Measurements from ENCODE around the gene AP1S3.

AP1S3 gene

DNA sequence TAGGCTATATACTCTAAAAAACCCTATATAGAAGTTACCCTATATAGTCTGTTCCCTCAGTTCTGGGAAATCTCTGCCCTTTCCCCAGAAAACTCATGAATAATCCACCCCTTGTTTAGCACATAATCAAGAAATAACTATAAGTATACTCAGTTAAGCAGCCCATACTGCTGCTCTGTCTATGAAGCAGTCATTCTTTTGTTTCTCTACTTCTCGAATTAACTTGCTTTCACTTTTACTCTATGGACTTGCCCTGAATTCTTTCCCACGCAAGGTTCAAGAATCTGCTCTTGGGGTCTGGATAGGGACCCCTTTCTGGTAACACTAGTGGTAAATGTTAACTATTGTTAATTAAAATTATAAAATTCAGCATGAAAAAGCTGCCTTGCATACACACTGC is 17.4 kb upstream of the AP1S3 start:
- no peak overlapping the region for H3K18ac ChIP-seq (ENCODE audit: low read depth in 1 of 2, low read length in 2 of 2)
- no peak overlapping the region for H3K4me3 ChIP-seq (ENCODE audit: insufficient read depth in 1 of 2, low read depth in 1 of 2, low read length in 2 of 2)
- H2BK12ac ChIP-seq (ENCODE audit: low read length in 2 of 2) = no peak overlapping the region
- no peak overlapping the region for H3K14ac ChIP-seq (ENCODE audit: low read length in 2 of 2)
- no peak overlapping the region for H2AFZ ChIP-seq (ENCODE audit: low read depth, low read length)
- no peak overlapping the region for H3K4me2 ChIP-seq (ENCODE audit: low read length, poor library complexity, severe bottlenecking)
- no peak overlapping the region for H3K4ac ChIP-seq (ENCODE audit: low read depth in 1 of 2, low read length in 2 of 2)
- no peak overlapping the region for H2BK5ac ChIP-seq (ENCODE audit: low read depth, low read length, poor library complexity, severe bottlenecking)
- WGBS = 20% methylated on average over 1 of the region's 2 CpGs
- H3K9me3 ChIP-seq (ENCODE audit: control insufficient read depth, low read length) = no peaks in the 10 kb centered on the region
- H3K9ac ChIP-seq (ENCODE audit: low read length) = no peak overlapping the region
- no peaks in the 10 kb centered on the region for H3K79me1 ChIP-seq (replicated peaks; ENCODE audit: low read length, poor library complexity, severe bottlenecking)
- no peak for DNase-seq
- H2BK15ac ChIP-seq (ENCODE audit: low read depth, poor library complexity, severe bottlenecking) = no peak overlapping the region
- no peak overlapping the region for H4K8ac ChIP-seq (ENCODE audit: low read length)
- no peak overlapping the region for H3K27ac ChIP-seq (ENCODE audit: low read length, poor library complexity, severe bottlenecking)
- H3K27me3 ChIP-seq (ENCODE audit: control insufficient read depth in 1 of 2, insufficient read depth in 1 of 2, low read length in 2 of 2) = no peaks in the 10 kb centered on the region
- H3K4me1 ChIP-seq (ENCODE audit: control insufficient read depth, insufficient read depth, low read depth, low read length) = no peaks in the 10 kb centered on the region
- H3K23ac ChIP-seq (ENCODE audit: low read length in 2 of 2) = no peak overlapping the region
- no peak overlapping the region for H4K91ac ChIP-seq (ENCODE audit: low read length)
- peaks cover 7 to 35% of the 10 kb centered on the region in 2 experiments for H3K36me3 ChIP-seq (ENCODE audit: control insufficient read depth in 1 of 2, insufficient read depth in 2 of 2, low read depth in 1 of 2, low read length in 2 of 2)
- no peak overlapping the region for H2AK5ac ChIP-seq (ENCODE audit: low read length, severe bottlenecking)
- no peak overlapping the region for H2BK120ac ChIP-seq (ENCODE audit: low read depth, low read length)

DNA sequence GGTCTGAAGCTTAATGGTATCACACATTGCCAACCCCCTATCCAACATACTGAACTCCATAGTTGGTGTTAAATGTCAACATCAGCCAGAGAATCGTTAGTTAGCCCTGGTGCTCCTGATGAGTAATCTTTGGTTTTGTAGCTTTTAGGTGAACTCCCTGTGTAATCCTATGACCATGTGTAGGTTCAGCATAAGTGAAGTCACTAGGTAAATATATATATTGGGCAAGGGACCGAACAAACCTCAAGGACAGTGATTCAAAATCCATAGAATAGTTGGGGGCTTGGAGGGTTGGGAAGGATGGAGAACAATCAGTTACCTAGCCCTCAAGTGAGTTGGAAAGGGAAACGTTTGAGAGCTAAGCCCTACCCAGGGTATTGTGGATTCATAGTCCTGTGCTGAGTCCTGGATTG is 16.0 kb upstream of the AP1S3 start:
- no peak for DNase-seq
- Histone ChIP-seq H3K4me3 (ENCODE audit: insufficient read depth in 1 of 2, low read depth in 1 of 2, low read length in 2 of 2) (no peak overlapping the region), H2BK120ac (ENCODE audit: low read depth, low read length) (no peak overlapping the region), H4K91ac (ENCODE audit: low read length) (no peak overlapping the region), H3K4me1 (ENCODE audit: control insufficient read depth, insufficient read depth, low read depth, low read length) (no peaks in the 10 kb centered on the region), H3K36me3 (ENCODE audit: control insufficient read depth in 1 of 2, insufficient read depth in 2 of 2, low read depth in 1 of 2, low read length in 2 of 2) (peaks cover 10 to 45% of the 10 kb centered on the region in 2 experiments), H3K27ac (ENCODE audit: low read length, poor library complexity, severe bottlenecking) (no peak overlapping the region), H2BK12ac (ENCODE audit: low read length in 2 of 2) (no peak overlapping the region), H3K23ac (ENCODE audit: low read length in 2 of 2) (no peak overlapping the region), H3K27me3 (ENCODE audit: control insufficient read depth in 1 of 2, insufficient read depth in 1 of 2, low read length in 2 of 2) (no peaks in the 10 kb centered on the region), H3K14ac (ENCODE audit: low read length in 2 of 2) (no peak overlapping the region), H3K9ac (ENCODE audit: low read length) (no peak overlapping the region), H3K79me1 (replicated peaks; ENCODE audit: low read length, poor library complexity, severe bottlenecking) (no peaks in the 10 kb centered on the region), H3K18ac (ENCODE audit: low read depth in 1 of 2, low read length in 2 of 2) (no peak overlapping the region), H3K4ac (ENCODE audit: low read depth in 1 of 2, low read length in 2 of 2) (no peak overlapping the region), H3K4me2 (ENCODE audit: low read length, poor library complexity, severe bottlenecking) (no peak overlapping the region), H3K9me3 (ENCODE audit: control insufficient read depth, low read length) (no peaks in the 10 kb centered on the region), H2BK15ac (ENCODE audit: low read depth, poor library complexity, severe bottlenecking) (no peak overlapping the region), H2AK5ac (ENCODE audit: low read length, severe bottlenecking) (no peak overlapping the region), H4K8ac (ENCODE audit: low read length) (no peak overlapping the region), H2BK5ac (ENCODE audit: low read depth, low read length, poor library complexity, severe bottlenecking) (no peak overlapping the region), H2AFZ (ENCODE audit: low read depth, low read length) (no peak overlapping the region)
- 90% methylated on average over 3 of the region's 3 CpGs for WGBS

DNA sequence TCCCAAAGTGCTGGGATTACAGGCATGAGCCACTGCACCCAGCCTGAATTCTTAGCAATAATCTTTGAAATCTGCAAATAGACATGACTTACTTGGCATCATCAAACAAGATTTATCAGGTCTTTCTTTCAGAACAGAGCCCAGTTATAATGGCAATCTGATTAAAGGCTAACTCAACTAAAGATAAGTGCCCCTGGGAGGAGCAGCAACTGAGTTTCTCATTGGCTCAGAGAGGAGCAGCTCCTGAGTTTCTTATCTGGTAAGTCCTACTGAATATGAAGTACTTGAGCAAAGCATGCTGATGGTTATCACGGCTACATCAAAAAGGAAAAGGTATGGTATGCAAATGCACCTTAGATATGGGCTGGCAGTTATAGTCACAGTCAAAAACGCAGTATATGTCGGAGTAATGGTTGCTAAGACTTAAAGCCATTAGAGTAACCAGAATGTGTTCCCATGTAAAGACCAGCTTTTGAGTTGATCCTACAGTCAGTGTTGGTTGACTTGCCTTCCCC is 15.0 kb upstream of the AP1S3 start:
- peaks cover 12 to 50% of the 10 kb centered on the region in 2 experiments for H3K36me3 ChIP-seq (ENCODE audit: control insufficient read depth in 1 of 2, insufficient read depth in 2 of 2, low read depth in 1 of 2, low read length in 2 of 2)
- H2AFZ ChIP-seq (ENCODE audit: low read depth, low read length) = no peak overlapping the region
- H3K4me3 ChIP-seq (ENCODE audit: insufficient read depth in 1 of 2, low read depth in 1 of 2, low read length in 2 of 2) = no peak overlapping the region
- no peak overlapping the region for H3K27ac ChIP-seq (ENCODE audit: low read length, poor library complexity, severe bottlenecking)
- H3K27me3 ChIP-seq (ENCODE audit: control insufficient read depth in 1 of 2, insufficient read depth in 1 of 2, low read length in 2 of 2) = no peaks in the 10 kb centered on the region
- no peak overlapping the region for H2BK15ac ChIP-seq (ENCODE audit: low read depth, poor library complexity, severe bottlenecking)
- no peaks in the 10 kb centered on the region for H3K79me1 ChIP-seq (replicated peaks; ENCODE audit: low read length, poor library complexity, severe bottlenecking)
- H3K18ac ChIP-seq (ENCODE audit: low read depth in 1 of 2, low read length in 2 of 2) = no peak overlapping the region
- DNase-seq = no peak
- H2BK12ac ChIP-seq (ENCODE audit: low read length in 2 of 2) = no peak overlapping the region
- no peaks in the 10 kb centered on the region for H3K9me3 ChIP-seq (ENCODE audit: control insufficient read depth, low read length)
- H3K9ac ChIP-seq (ENCODE audit: low read length) = no peak overlapping the region
- no peak overlapping the region for H2AK5ac ChIP-seq (ENCODE audit: low read length, severe bottlenecking)
- WGBS = 95% methylated on average over 3 of the region's 3 CpGs
- H2BK120ac ChIP-seq (ENCODE audit: low read depth, low read length) = no peak overlapping the region
- no peak overlapping the region for H3K23ac ChIP-seq (ENCODE audit: low read length in 2 of 2)
- H3K4me2 ChIP-seq (ENCODE audit: low read length, poor library complexity, severe bottlenecking) = no peak overlapping the region
- no peak overlapping the region for H3K14ac ChIP-seq (ENCODE audit: low read length in 2 of 2)
- H4K8ac ChIP-seq (ENCODE audit: low read length) = no peak overlapping the region
- no peak overlapping the region for H2BK5ac ChIP-seq (ENCODE audit: low read depth, low read length, poor library complexity, severe bottlenecking)
- no peaks in the 10 kb centered on the region for H3K4me1 ChIP-seq (ENCODE audit: control insufficient read depth, insufficient read depth, low read depth, low read length)
- no peak overlapping the region for H4K91ac ChIP-seq (ENCODE audit: low read length)
- no peak overlapping the region for H3K4ac ChIP-seq (ENCODE audit: low read depth in 1 of 2, low read length in 2 of 2)

DNA sequence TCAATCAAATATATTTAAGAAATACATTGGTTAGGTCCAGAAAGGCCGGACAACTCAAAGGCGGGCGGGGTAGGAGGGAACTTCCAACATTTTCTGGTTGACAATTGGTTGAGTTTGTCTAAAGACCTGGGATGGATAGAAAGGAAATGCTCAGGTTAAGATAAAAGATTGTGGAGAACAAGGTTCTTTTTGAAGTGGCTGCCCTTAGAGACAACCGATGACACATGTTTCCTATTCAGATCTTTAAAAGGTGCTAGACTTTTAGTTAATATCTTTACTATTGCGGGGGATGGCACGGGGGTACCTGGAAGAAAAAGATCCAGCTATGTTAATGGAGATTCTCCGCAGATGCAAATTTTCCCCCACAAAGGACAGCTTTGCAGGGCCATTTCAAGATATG is 10.0 kb upstream of the AP1S3 start:
- no peak overlapping the region for H3K23ac ChIP-seq (ENCODE audit: low read length in 2 of 2)
- H3K9me3 ChIP-seq (ENCODE audit: control insufficient read depth, low read length) = no peaks in the 10 kb centered on the region
- no peaks in the 10 kb centered on the region for H3K79me1 ChIP-seq (replicated peaks; ENCODE audit: low read length, poor library complexity, severe bottlenecking)
- H3K4me3 ChIP-seq (ENCODE audit: insufficient read depth in 1 of 2, low read depth in 1 of 2, low read length in 2 of 2) = no peak overlapping the region
- no peaks in the 10 kb centered on the region for H3K4me1 ChIP-seq (ENCODE audit: control insufficient read depth, insufficient read depth, low read depth, low read length)
- H3K4ac ChIP-seq (ENCODE audit: low read depth in 1 of 2, low read length in 2 of 2) = no peak overlapping the region
- peaks cover 12 to 23% of the 10 kb centered on the region in 2 experiments for H3K36me3 ChIP-seq (ENCODE audit: control insufficient read depth in 1 of 2, insufficient read depth in 2 of 2, low read depth in 1 of 2, low read length in 2 of 2)
- H2BK5ac ChIP-seq (ENCODE audit: low read depth, low read length, poor library complexity, severe bottlenecking) = no peak overlapping the region
- no peak overlapping the region for H3K18ac ChIP-seq (ENCODE audit: low read depth in 1 of 2, low read length in 2 of 2)
- H2BK12ac ChIP-seq (ENCODE audit: low read length in 2 of 2) = no peak overlapping the region
- H2BK15ac ChIP-seq (ENCODE audit: low read depth, poor library complexity, severe bottlenecking) = no peak overlapping the region
- no peak overlapping the region for H3K9ac ChIP-seq (ENCODE audit: low read length)
- H2AFZ ChIP-seq (ENCODE audit: low read depth, low read length) = no peak overlapping the region
- H4K91ac ChIP-seq (ENCODE audit: low read length) = no peak overlapping the region
- no peak overlapping the region for H2BK120ac ChIP-seq (ENCODE audit: low read depth, low read length)
- no peak overlapping the region for H2AK5ac ChIP-seq (ENCODE audit: low read length, severe bottlenecking)
- H3K27ac ChIP-seq (ENCODE audit: low read length, poor library complexity, severe bottlenecking) = no peak overlapping the region
- no peaks in the 10 kb centered on the region for H3K27me3 ChIP-seq (ENCODE audit: control insufficient read depth in 1 of 2, insufficient read depth in 1 of 2, low read length in 2 of 2)
- DNase-seq = no peak
- no peak overlapping the region for H3K4me2 ChIP-seq (ENCODE audit: low read length, poor library complexity, severe bottlenecking)
- no peak overlapping the region for H3K14ac ChIP-seq (ENCODE audit: low read length in 2 of 2)
- WGBS = 98% methylated on average over 6 of the region's 7 CpGs
- no peak overlapping the region for H4K8ac ChIP-seq (ENCODE audit: low read length)
